ENCODE data around the gene MYCBP2.
"Not testable (repeated sequence)": the region's sequence is repeated elsewhere in the genome, so short reads cannot be mapped to it uniquely, and the experiment has no call there.

Gene MYCBP2

GRCh38 chr13:77326905-77327604 lies at the start of gene MYCBP2:
Gene MYCBP2, minus strand, starts transcription at chr13:77327094. Its CDS starts 319 bp downstream, at chr13:77326775.
- peak; percentile 94 to 97 (median 95) for DNase-seq (ENCODE audit: low read depth in 3 of 3, low spot score in 1 of 3)

- DNase-seq (ENCODE audit: low read depth in 3 of 3, low spot score in 1 of 3): no peak
Observed at GRCh38 chr13:77375560-77376108, 48.7 kb upstream of the MYCBP2 start.

GRCh38 chr13:77374786-77375185 lies 47.9 kb upstream of the MYCBP2 start:
- no peak for DNase-seq (ENCODE audit: low read depth in 3 of 3, low spot score in 1 of 3)

GRCh38 chr13:77374339-77374738 lies 47.4 kb upstream of the MYCBP2 start:
- no peak for DNase-seq (ENCODE audit: low read depth in 3 of 3, low spot score in 1 of 3)

- DNase-seq (ENCODE audit: low read depth in 3 of 3, low spot score in 1 of 3): no peak
Observed at GRCh38 chr13:77373502-77373901, 46.6 kb upstream of the MYCBP2 start.

GRCh38 chr13:77372275-77372674 lies 45.4 kb upstream of the MYCBP2 start:
- DNase-seq (ENCODE audit: low read depth in 3 of 3, low spot score in 1 of 3): no peak

GRCh38 chr13:77370888-77371287 lies 44.0 kb upstream of the MYCBP2 start:
- DNase-seq (ENCODE audit: low read depth in 3 of 3, low spot score in 1 of 3): no peak

GRCh38 chr13:77362166-77362565 lies 35.3 kb upstream of the MYCBP2 start:
- no peak for DNase-seq (ENCODE audit: low read depth in 3 of 3, low spot score in 1 of 3)

GRCh38 chr13:77360032-77360685 lies 33.3 kb upstream of the MYCBP2 start:
- DNase-seq (ENCODE audit: low read depth in 3 of 3, low spot score in 1 of 3): no peak

GRCh38 chr13:77359171-77359570 lies 32.3 kb upstream of the MYCBP2 start:
- DNase-seq (ENCODE audit: low read depth in 3 of 3, low spot score in 1 of 3): no peak

GRCh38 chr13:77358001-77358400 lies 31.1 kb upstream of the MYCBP2 start:
- DNase-seq (ENCODE audit: low read depth in 3 of 3, low spot score in 1 of 3): no peak

- no peak for DNase-seq (ENCODE audit: low read depth in 3 of 3, low spot score in 1 of 3)
Observed at GRCh38 chr13:77356155-77356554, 29.3 kb upstream of the MYCBP2 start.

- no peak for DNase-seq (ENCODE audit: low read depth in 3 of 3, low spot score in 1 of 3)
Observed at GRCh38 chr13:77353995-77354394, 27.1 kb upstream of the MYCBP2 start.

- DNase-seq (ENCODE audit: low read depth in 3 of 3, low spot score in 1 of 3): no peak
Observed at GRCh38 chr13:77351315-77351714, 24.4 kb upstream of the MYCBP2 start.

GRCh38 chr13:77350811-77351210 lies 23.9 kb upstream of the MYCBP2 start:
- DNase-seq (ENCODE audit: low read depth in 3 of 3, low spot score in 1 of 3): no peak

- no peak for DNase-seq (ENCODE audit: low read depth in 3 of 3, low spot score in 1 of 3)
Observed at GRCh38 chr13:77349365-77349764, 22.5 kb upstream of the MYCBP2 start.

GRCh38 chr13:77347351-77347750 lies 20.5 kb upstream of the MYCBP2 start:
- DNase-seq (ENCODE audit: low read depth in 3 of 3, low spot score in 1 of 3): not testable (repeated sequence)

- DNase-seq (ENCODE audit: low read depth in 3 of 3, low spot score in 1 of 3): no peak
Observed at GRCh38 chr13:77345150-77345780, 18.4 kb upstream of the MYCBP2 start.

- no peak for DNase-seq (ENCODE audit: low read depth in 3 of 3, low spot score in 1 of 3)
Observed at GRCh38 chr13:77343841-77344240, 16.9 kb upstream of the MYCBP2 start.

GRCh38 chr13:77339408-77339807 lies 12.5 kb upstream of the MYCBP2 start:
- DNase-seq (ENCODE audit: low read depth in 3 of 3, low spot score in 1 of 3): no peak

GRCh38 chr13:77338961-77339401 lies 12.1 kb upstream of the MYCBP2 start:
- no peak for DNase-seq (ENCODE audit: low read depth in 3 of 3, low spot score in 1 of 3)

GRCh38 chr13:77338329-77338728 lies 11.4 kb upstream of the MYCBP2 start:
- no peak for DNase-seq (ENCODE audit: low read depth in 3 of 3, low spot score in 1 of 3)

All from stimulated activated CD4-positive, alpha-beta T cell treated with anti-CD3 and anti-CD28 coated beads, TNF-alpha, amount 100 ng/mL, for 1 hour (primary cell).